Astrocyte of the spinal cord (primary cell): Measurements from ENCODE around the gene OR14A16.

Source experiments
- DNase-seq: peaks from one replicate; pipeline ENCODE4 v3.0.0; 2011; ENCODE audit warnings: low read depth, low spot score
- H3K4me3 ChIP-seq: 2 replicates; pipeline ENCODE4 v1.5.1; 2011; ENCODE audit warnings: low read depth, mild to moderate bottlenecking, low read length, moderate library complexity
- CTCF ChIP-seq: IDR thresholded peaks from 2 replicates; pipeline ENCODE4 v1.5.1; 2012; ENCODE audit warnings: low read depth, mild to moderate bottlenecking, low read length, inconsistent platforms
- in situ Hi-C: cut with HindIII; loops from 2 replicates; pipeline ENCODE4 v1.10.0; 2017; ENCODE audit warnings: low sequenced_read_pairs

OR14A16 gene

GRCh38 chr1:247812637-247813036 lies 11.3 kb downstream of the OR14A16 start:
- DNase-seq: no peak
- in situ Hi-C loops: no loop called here
- H3K4me3 ChIP-seq: no peak overlapping the region
- TF ChIP-seq CTCF: no peak

GRCh38 chr1:247797518-247797917 lies 26.4 kb downstream of the OR14A16 start:
- no peak overlapping the region for H3K4me3 ChIP-seq
- in situ Hi-C loops: no loop called here
- TF ChIP-seq CTCF: no peak
- no peak for DNase-seq

GRCh38 chr1:247769603-247770002 lies 54.3 kb downstream of the OR14A16 start:
- no peak for TF ChIP-seq CTCF
- DNase-seq: no peak
- in situ Hi-C loops: no loop called here
- H3K4me3 ChIP-seq: no peak overlapping the region
